IPS DF 6.9 (cell line): ENCODE data around the gene NBR1.
"Not testable (repeated sequence)": the region's sequence is repeated elsewhere in the genome, so short reads cannot be mapped to it uniquely, and the experiment has no call there.

Source experiments
- DNase-seq: peaks from one replicate; pipeline ENCODE4 v3.0.0-alpha.2; 2013; ENCODE audit warnings: low read depth, low spot score
- H3K27ac ChIP-seq: one replicate; pipeline ENCODE4 v1.5.1; 2013; ENCODE audit warnings: low read length, control low read depth
- H3K27me3 ChIP-seq: 2 replicates; pipeline ENCODE4 v1.6.1; 2013; ENCODE audit warnings: mild to moderate bottlenecking, low read length; ENCODE audit not compliant: control insufficient read depth, insufficient read depth
- H3K36me3 ChIP-seq: 2 replicates; pipeline ENCODE4 v1.6.1; 2013; ENCODE audit warnings: low read length; ENCODE audit not compliant: control insufficient read depth, insufficient read depth
- H3K4me1 ChIP-seq: 2 replicates; pipeline ENCODE4 v1.6.1; 2013; ENCODE audit warnings: low read length; ENCODE audit not compliant: control insufficient read depth, insufficient read depth
- H3K4me3 ChIP-seq: 2 replicates; pipeline ENCODE4 v1.5.1; 2013; ENCODE audit warnings: mild to moderate bottlenecking, low read length
- H3K9me3 ChIP-seq: 2 replicates; pipeline ENCODE4 v1.6.1; 2013; ENCODE audit warnings: low read length, inconsistent platforms; ENCODE audit not compliant: control insufficient read depth, insufficient read depth
- WGBS: extraction: QIAGEN DNeasy Blood & Tissue Kit; methylation state at CpG from one replicate; pipeline ENCODE4 v1.1.7; 2013; ENCODE audit warnings: mixed read lengths, missing lambda C conversion rate; ENCODE audit not compliant: insufficient read length, insufficient coverage; 5-methylcytosine and 5-hydroxymethylcytosine counted together

The NBR1 gene

DNA sequence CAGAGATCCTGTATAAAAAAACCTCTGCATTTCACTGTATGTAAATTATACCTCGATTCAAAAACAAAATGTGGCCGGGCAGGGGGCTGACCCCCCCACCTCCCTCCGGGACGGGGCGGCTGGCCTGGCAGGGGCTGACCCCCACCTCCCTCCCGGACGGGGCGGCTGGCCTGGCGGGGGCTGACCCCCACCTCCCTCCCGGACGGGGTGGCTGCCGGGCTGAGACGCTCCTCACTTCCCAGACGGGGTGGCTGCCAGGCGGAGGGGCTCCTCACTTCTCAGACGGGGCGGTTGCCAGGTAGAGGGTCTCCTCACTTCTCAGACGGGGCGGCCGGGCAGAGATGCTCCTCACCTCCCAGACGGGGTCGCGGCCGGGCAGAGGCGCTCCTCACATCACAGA lies 11.8 kb upstream of the NBR1 start:
- H3K27ac ChIP-seq, H3K4me1 ChIP-seq, H3K4me3 ChIP-seq, H3K9me3 ChIP-seq, DNase-seq, H3K27me3 ChIP-seq, H3K36me3 ChIP-seq: not testable (repeated sequence)
- no CpG with 5 or more reads among the region's 25 CpGs for WGBS

DNA sequence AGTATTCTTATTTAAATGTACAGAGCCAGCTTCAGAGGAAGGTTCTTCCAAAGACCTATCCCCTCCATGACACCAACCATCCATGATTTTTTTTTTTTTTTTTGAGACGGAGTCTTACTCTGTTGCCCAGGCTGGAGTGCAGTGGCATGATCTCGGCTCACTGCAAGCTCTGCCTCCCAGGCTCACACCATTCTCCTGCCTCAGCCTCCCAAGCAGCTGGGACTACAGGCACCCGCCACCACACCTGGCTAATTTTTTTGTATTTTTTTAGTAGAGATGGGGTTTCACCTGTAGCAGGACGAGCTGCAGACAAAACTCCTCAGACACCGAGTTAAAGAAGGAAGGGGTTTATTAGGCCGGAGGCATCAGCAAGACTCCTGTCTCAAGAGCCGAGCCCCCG lies 11.1 kb upstream of the NBR1 start:
- H3K27me3 ChIP-seq, H3K4me3 ChIP-seq, H3K4me1 ChIP-seq, H3K36me3 ChIP-seq, H3K9me3 ChIP-seq, H3K27ac ChIP-seq, DNase-seq: not testable (repeated sequence)
- no CpG with 5 or more reads among the region's 8 CpGs for WGBS

DNA sequence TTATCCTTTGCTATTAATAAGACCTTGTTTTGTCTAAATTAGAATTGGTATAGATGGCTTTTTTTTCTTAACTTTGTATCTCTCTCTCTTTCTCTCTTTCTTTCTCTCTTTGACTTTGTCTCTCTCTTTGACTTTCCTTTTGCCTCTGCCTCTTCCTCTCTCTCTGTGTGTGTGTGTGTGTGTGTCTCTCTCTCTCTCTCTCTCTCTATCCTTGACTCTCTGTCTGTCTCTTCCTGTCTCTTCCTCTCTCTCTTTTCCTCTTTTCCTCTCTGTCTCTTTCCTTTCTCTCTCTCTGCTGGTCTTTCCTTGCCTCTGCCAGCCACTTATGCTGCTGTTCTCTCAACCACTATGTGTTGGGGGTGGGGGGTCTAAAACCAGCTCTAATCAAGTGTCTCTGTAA lies 5.0 kb upstream of the NBR1 start:
- not testable (repeated sequence) for H3K4me3 ChIP-seq, H3K27ac ChIP-seq, H3K9me3 ChIP-seq, H3K4me1 ChIP-seq, H3K27me3 ChIP-seq, H3K36me3 ChIP-seq, DNase-seq

DNA sequence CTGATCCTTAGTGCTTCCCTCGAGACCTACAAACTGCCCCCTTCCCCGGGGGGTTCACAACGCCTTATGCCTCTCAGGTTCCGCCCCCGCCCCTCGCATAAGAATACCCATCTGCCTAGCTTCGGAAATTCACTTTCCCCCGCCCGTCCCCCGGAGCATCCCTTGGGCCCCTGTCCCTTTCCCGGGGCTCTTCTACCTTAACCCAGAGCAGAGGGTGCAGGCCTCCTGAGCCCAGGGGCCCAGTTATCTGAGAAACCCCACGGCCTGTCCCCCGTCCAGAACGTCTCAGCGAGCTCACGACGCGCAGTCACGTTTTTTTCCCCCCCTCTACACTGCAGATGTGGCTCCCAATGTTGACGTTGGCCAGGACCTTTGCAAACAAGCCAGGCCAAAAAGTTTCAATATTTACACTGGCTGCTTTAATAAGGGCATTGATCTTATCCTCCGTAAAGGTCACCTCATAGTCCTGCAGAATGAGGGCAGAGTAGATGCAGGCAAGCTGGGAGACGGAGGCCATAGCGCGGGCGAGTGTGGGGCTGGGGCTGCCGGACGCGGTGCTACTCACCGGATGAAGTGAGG lies 1.4 kb upstream of the NBR1 start:
- H3K36me3 ChIP-seq: no peaks in the 10 kb centered on the region
- H3K4me1 ChIP-seq: no peaks in the 10 kb centered on the region
- peak overlapping the region; percentile 96 for H3K4me3 ChIP-seq
- H3K27me3 ChIP-seq: no peaks in the 10 kb centered on the region
- no peak for DNase-seq
- H3K9me3 ChIP-seq: no peaks in the 10 kb centered on the region
- no CpG with 5 or more reads among the region's 29 CpGs for WGBS
- H3K27ac ChIP-seq: no peak overlapping the region

DNA sequence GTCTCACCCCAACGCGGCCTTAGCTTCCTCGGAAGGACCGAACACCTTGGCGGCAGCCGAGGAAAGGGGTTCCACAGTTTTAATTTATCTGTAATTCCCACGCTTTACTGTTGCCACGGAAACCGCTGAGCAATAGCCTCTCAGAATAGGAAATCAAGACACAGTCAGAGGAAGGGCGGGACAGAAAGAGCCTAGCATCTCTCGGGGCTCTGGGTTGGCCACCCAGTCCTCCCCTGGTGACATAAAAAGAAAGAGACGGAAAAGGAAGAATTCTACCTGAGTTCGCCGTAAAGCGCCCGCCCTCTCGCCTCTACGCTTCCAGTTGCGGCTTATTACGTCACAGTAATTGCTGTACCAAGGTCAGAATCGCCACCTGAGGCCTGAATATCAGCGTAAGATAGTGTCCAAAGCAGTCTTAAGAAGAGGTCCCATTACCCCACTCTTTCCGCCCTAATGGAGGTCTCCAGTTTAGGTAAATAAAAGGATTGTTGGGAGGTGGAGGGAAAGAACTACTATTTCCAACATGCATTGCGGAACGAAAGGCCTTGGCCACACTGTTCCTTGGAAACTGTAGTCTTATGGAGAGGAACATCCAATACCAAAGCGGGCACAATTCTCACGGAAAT lies 761 bp upstream of the NBR1 start:
- WGBS: no CpG with 5 or more reads among the region's 27 CpGs

DNA sequence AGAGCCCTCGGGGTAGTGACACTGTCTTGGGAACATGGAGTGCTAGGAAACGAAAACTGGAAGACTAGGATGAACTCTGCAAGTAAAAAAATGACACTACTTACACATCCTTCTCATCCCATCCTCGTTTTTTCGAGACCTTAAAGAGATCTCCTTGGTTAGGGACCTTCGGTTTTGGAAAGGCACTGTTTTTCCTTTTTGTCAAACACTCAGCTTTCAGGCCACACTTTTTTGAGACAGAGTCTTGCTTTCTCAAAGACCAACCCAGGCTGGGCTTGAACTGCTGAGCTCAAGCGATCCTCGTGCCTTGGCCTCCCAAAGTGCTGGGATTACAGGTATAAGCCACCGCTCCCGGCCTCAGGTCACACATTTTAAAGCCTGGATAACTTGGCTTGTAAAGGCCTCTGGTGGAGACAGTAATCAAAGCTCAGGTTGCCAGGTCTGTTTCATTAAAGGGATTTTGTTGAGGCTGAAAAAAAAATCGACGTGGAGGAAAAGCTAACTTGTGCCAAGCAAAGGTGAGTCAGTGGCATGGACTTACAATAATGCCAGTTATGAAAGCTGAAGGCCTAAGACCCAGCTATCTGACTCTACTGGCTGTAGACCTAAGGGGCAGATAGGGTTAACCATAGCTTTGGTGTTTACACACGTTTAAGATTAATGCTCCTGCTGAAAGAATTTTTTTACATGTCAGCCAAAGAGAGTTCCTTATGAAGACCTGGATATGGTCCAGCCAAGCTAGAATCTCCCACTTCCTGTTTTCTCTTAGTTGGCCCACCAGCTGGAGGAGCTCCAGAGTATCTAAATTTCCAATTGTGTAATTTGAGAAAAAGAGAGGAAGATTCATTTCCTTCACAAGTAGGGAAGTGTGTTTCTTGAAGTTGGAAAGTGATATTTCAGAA lies 823 bp downstream of the NBR1 start:
- no peaks in the 10 kb centered on the region for H3K9me3 ChIP-seq
- H3K27ac ChIP-seq: no peak overlapping the region
- no CpG with 5 or more reads among the region's 12 CpGs for WGBS
- no peak for DNase-seq
- H3K4me3 ChIP-seq: peak overlapping the region; percentile 96; the same call in 1 of the 2 replicates
- no peaks in the 10 kb centered on the region; the same call in 1 of the 2 replicates for H3K36me3 ChIP-seq
- no peaks in the 10 kb centered on the region for H3K27me3 ChIP-seq
- no peaks in the 10 kb centered on the region for H3K4me1 ChIP-seq

More for the DNA sequence above, 761 bp upstream of the NBR1 start:
- DNase-seq: peak; percentile 82
- Histone ChIP-seq H3K27me3 (no peaks in the 10 kb centered on the region), H3K9me3 (no peaks in the 10 kb centered on the region), H3K36me3 (no peaks in the 10 kb centered on the region), H3K27ac (no peak overlapping the region), H3K4me3 (peak overlapping the region; percentile 96), H3K4me1 (no peaks in the 10 kb centered on the region)

DNA sequence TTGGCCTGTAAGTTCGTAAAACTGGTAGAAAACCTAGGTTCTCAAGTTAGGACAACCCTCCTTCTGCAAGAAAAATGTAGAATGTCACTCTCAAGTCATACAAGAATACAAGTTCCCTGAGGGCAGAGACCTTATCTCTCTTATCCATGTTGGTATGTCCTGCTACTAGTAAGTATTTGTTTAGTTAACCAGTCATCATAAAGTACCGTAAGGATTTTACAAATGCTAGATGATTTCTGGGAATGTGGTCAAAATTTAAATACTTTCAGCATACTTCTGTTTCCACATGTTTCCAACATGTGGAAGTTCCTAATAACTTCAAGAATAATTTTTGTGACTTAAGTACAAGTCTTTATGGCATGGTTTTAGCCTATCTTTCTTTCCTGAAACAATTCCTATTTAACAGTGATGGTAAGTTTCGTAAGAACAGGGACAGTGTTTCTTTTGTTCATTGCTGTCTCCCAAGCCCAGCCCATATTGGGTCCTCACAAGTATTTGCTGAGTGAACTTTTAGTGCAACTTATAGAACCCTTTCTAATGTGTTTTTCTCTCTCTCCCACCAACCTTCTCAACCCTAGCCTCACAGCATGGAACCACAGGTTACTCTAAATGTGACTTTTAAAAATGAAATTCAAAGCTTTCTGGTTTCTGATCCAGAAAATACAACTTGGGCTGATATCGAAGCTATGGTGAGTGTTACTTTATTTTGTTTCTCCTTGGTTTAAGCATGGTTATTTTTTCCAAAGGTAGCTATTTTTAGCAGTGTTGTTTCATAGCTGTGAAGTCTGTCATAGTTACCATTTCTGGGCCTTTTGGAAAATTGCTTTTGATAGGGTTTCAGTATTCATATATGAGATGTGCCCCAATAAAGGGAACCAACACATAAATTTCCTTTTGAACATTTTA lies 4.5 kb downstream of the NBR1 start:
- no peaks in the 10 kb centered on the region for H3K27me3 ChIP-seq
- no peak for DNase-seq
- no peaks in the 10 kb centered on the region for H3K4me1 ChIP-seq
- no peak overlapping the region for H3K4me3 ChIP-seq
- H3K9me3 ChIP-seq: no peaks in the 10 kb centered on the region
- H3K27ac ChIP-seq: no peak overlapping the region
- no CpG with 5 or more reads among the region's 4 CpGs for WGBS
- H3K36me3 ChIP-seq: no peaks in the 10 kb centered on the region; the same call in 1 of the 2 replicates

DNA sequence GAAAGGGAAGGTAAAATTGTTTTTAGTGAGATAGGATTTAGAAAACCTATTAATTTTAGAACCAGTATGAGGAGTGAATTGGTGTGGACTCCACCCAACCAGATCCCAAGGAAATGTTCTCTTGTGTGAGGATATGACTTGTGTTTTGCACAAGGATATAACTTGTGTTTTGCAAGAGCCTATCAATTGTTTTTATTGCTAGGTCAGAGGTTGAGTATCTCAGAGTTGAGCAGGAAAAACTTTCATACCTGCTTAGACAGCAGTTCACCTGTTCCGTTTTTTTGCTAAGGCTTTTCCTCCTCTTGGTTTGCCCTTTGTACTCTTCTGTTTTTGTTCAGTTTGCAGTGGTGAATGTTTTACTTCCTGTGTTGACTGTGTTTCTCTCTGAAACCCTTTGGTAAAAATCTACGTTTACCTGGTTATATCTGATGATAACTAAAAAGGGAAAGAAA lies 5.1 kb downstream of the NBR1 start:
- no CpG with 5 or more reads among the region's 2 CpGs for WGBS
- no peaks in the 10 kb centered on the region; the same call in 1 of the 2 replicates for H3K36me3 ChIP-seq
- no peak for DNase-seq
- H3K27ac ChIP-seq: no peak overlapping the region
- H3K27me3 ChIP-seq: no peaks in the 10 kb centered on the region
- H3K4me3 ChIP-seq: no peak overlapping the region
- H3K4me1 ChIP-seq: no peaks in the 10 kb centered on the region
- H3K9me3 ChIP-seq: no peaks in the 10 kb centered on the region

DNA sequence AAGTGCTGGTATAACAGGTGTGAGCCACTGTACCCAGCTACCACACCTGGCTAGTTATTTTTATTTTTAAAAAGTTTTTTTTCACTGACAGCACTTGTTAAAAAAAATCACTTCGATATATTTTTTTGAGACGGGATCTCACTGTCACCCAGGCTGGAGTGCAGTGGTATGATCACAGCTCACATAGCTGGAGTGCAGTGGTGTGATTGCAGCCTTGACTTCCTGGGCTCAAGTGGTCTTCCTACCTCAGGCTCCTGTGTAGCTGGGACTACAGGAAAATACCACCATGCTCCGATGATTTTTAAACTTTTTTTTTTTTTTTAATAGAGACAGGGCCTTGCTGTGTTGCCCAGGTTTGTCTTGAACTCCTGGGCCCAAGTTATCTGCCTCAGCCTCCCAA lies 12.9 kb downstream of the NBR1 start:
- Histone ChIP-seq H3K27ac (no peak overlapping the region), H3K36me3 (no peaks in the 10 kb centered on the region; the same call in 1 of the 2 replicates), H3K4me3 (no peak overlapping the region), H3K9me3 (no peaks in the 10 kb centered on the region), H3K27me3 (no peaks in the 10 kb centered on the region), H3K4me1 (no peaks in the 10 kb centered on the region; the same call in 1 of the 2 replicates)
- WGBS: no CpG with 5 or more reads among the region's 3 CpGs
- DNase-seq: no peak

DNA sequence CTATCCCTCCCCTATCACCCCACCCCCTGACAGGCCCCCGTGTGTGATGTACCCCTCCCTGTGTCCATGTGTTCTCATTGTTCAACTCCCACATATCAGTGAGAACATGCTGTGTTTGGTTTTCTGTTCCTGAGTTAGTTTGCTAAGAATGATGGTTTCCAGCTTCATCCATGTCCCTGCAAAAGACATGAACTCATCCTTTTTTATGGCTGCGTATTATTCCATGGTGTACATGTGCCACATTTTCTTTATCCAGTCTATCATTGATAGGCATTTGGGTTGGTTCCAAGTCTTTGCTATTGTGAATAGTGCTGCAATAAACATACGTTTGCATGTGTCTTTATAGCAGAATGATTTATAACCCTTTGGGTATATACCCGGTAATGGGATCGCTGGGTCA lies 15.6 kb downstream of the NBR1 start:
- H3K27ac ChIP-seq, H3K4me1 ChIP-seq, H3K27me3 ChIP-seq, H3K36me3 ChIP-seq, H3K9me3 ChIP-seq, H3K4me3 ChIP-seq, DNase-seq: not testable (repeated sequence)
- WGBS: no CpG with 5 or more reads among the region's 5 CpGs
